Ramos (cell line): ENCODE data around the gene BARHL2.

Experiments used
- in situ Hi-C: fragments of 300-500 bp; cut with MboI; formaldehyde crosslinking; loops from one replicate; pipeline ENCODE4 v1.14.3; 2022; ENCODE audit warnings: low sequenced_read_pairs; ENCODE audit not compliant: unreplicated experiment

The BARHL2 gene

DNA sequence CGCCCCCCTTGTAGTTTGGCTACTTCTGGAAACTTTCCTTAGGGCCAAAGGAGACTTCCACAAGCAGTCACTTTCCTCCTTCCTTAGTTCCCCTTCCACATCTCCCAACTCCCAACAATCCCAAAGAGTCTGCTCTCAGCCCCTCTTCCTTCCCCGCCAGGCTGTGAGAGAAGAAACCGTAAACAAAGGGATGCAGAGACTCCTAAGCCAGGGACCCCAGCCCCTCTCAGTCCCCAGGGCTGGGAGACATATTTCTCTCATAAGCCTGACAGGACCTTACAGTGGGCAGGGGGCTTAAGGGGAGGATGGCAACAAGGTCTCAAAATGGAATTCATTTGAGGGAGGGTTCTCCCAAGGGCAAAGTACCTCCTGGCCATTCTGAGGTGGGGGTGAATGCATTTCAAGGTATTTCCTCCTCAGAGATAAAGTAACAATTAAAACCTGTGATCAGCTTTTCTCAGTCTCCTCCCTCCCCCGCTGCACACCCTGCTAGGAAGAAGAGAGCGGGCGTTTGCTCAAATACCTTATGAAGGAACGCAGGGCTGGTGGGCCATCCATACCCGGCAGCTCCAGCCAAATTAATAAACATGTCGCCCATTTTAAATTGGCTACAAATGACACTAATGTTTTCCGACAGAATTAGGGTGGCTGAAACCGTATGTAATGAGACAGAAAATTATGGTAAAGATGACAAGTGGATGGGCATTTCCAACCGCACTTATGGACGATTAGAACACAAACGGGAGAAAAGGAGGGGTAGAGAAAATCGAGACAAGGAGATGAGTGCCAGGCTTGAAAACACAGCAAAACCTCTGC is 4.0 kb downstream of the BARHL2 start:
- in situ Hi-C loops: loop anchor here (25.0 kb wide), 1 partner anchor 449 kb away; no protein-coding TSS in a partner anchor

DNA sequence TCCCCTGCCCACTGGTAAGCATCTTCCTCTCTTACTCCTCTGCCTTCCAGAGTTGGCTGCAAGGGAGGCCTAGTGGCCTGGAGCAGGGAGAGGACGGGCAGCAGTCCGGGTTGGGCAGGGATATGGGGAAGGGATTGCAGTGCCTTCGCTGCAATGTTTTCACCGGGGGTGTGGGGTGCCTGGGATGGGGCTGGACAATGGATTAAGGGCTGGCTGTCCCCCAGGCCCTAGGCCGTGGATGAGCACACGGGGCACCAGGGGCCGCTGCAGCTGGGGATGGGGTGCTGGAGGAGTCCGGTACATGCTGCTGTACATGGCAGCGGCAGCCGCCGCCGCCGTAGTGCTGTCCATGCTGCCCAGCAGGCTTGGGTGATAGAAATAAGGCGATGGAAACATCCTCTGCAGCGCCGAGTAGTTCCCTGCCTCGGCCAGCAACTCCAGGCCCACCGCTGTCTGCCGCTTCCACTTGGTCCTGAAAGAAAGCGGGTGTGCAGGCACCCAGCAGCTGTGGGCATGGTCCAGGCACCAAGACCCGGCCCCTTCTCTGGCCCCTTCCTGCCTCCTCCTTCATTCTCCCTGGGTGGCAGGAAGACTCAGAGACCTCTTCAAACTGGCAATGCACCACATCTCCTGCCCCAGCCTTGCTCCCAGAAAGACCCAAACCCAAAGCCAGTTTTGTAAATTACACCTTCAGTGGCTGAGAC is 4.8 kb downstream of the BARHL2 start:
- in situ Hi-C loops: loop anchor here (25.0 kb wide), 1 partner anchor 450 kb away; no protein-coding TSS in a partner anchor

DNA sequence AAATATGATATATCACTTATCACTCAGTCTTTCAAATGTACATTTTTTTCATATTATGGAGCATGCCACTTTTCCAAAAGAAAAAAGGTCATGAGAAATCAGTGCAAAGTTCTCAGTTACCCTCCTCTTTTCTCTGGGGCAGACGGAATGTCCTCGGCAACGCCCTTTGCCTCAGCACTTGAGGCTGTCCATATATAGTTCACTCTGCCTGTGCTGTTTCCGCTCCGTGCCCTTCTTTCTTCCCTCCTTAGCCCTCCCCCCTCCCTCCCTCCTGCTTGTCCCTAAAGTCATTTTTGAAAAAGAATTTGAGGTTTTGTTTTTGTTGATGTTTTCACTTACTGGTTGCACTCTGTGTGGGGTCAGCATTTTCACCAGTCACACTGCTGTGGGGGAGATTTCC is 5.4 kb downstream of the BARHL2 start:
- in situ Hi-C loops: loop anchor here (25.0 kb wide), 1 partner anchor 451 kb away; no protein-coding TSS in a partner anchor

- in situ Hi-C loops: loop anchor here (25.0 kb wide), 1 partner anchor 451 kb away; no protein-coding TSS in a partner anchor
Observed at GRCh38 chr1:90710579-90711536, 6.2 kb downstream of the BARHL2 start.

DNA sequence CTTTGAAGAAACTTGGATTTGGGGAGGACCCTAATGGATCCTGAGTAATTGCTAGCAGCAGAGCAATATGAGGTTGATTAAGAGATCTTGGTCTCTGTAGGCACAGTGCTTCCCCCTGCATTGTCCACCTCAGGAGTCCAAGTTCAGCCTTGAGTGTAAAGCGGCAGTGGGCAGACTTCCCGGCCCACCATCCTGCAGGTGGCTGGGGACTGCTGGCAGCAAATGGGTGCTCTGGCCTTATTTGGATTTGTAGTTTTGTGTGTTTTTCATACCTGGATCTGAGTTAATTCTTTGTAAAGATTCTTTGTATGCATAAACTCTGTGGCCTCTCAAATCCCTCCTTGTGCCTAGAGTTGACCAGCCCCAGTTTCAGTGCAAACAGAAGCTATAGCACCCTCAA is 7.6 kb downstream of the BARHL2 start:
- in situ Hi-C loops: loop anchor here (25.0 kb wide), 1 partner anchor 453 kb away; no protein-coding TSS in a partner anchor

- in situ Hi-C loops: loop anchor here (25.0 kb wide), 1 partner anchor 453 kb away; no protein-coding TSS in a partner anchor
Observed at GRCh38 chr1:90708826-90709225, 8.3 kb downstream of the BARHL2 start.

DNA sequence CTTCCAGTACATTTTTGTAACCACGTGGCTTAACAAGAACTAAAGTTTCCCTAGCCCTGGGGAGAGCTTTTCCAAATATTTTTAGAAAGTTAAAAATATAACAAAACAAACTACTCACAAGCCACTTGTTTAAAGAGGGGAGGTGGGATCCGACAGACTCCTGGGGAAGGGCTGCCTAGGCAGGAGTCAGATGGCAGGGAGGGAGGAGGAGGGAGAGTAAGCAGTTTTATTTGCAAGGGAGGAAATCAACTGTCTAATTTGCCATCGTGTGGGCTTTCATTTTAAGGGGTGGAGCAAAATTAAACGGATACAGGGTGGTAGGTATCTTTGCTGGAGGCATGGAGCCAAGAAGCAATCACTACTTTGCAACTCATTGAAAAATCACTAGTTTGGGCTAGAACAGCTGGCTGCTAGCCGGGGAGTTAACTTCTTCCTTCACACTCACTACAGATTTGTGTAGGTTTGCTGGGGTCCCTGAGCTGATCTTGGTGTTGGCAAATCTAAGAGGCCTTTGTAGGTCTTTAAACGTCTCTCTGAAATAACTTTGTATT is 8.8 kb downstream of the BARHL2 start:
- in situ Hi-C loops: loop anchor here (25.0 kb wide), 1 partner anchor 454 kb away; no protein-coding TSS in a partner anchor

DNA sequence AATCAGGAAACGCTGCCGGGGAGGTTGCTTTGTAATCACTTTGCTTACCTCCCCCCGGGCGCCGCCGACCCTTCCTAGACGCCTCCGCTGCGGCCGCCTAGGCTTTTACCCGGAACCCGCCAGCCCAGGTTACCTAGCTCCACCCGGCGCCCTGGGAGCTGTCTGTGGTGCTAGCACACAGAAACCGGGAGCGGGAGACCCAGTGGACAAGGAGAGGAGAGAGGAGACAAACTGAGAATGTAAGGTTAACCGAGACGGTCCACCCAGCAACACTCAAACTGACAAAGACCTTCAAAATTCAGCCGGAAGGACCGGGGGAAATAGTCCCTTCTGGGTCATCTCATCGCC is 9.8 kb downstream of the BARHL2 start:
- in situ Hi-C loops: loop anchor here (25.0 kb wide), 1 partner anchor 455 kb away; no protein-coding TSS in a partner anchor

DNA sequence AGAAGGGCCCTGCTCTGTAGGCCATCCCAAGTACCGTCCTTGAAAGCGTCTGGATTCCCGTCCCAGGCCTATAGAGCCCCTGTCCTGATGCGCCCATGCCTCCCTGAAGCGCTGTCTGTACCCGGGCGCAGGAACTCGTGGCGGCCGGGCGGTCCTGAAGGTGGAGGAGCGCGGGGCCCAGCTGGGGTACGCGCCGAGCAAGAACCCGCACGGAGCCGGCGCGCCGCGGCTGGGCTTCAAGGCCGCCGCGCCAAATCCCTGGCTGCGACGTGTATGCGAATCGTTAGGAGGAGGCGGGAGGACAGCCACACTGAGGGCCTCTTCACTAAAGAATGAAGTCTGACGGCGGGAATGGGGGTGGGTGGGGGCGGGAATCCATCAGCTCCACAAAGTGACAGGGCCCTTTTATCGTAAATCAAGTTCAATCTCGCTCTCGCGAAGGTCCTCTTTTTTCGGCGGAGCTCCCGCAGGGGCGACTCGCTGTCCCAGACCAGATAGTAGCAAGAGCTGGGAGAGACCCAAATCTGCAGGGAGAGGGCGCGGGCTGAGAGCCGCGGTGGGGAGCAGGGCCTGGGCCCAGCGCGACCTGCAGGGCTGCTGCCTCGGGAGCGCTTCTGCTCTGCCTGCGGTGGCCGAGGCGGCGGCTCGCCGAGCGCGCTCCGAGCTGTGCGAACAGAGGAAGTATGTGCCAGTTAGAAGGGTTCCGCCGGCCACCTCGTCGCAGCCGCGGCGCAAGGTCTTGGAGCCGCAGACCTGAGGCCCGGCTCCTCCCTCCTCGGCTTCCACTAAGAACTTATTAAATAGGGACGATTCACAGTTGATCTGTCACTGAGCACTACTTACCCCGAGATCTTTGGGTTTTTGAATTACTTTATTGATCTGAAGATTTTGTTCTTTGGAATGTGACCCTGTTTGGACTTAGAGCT is 10.4 kb downstream of the BARHL2 start:
- in situ Hi-C loops: loop anchor here (25.0 kb wide), 1 partner anchor 456 kb away; no protein-coding TSS in a partner anchor

DNA sequence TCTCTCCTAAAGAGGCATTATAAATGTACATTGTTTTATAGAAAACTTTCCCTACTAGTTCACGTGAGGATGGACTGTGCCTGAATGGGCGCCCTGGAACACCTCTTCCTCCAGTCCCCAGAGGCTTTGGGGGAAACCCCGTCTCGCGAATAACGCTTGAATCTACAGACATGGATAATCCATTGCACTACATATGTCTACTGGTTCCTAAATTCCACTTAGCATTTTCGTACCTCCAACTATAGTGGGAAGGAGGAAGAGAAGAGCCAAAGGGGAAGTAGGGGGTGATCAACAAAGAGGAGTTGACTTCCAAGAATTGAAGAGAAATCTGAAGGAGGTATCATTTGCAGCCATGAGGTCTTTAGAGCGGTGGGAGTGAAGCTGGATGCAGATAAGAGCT is 11.1 kb downstream of the BARHL2 start:
- in situ Hi-C loops: loop anchor here (25.0 kb wide), 1 partner anchor 456 kb away; no protein-coding TSS in a partner anchor

DNA sequence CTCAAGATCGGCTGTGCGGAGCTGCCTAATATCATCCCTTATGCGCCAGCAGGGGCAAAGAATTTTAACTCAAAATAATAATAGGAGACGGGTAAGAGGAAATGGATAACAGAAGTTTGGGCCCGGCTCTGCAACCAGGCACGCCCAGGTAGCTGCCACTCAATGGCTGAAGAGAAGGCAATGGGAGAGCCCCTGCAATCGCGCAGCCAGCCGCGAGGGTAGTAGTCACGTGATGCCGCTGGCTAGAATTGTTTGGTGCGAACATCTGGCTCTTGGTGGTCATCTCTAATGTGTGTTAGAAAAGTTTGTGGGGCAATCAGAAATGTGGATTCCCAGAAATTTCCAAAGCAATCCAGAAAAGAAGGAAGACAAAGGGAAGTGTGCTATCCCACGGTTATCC is 12.3 kb downstream of the BARHL2 start:
- in situ Hi-C loops: loop anchor here (25.0 kb wide), 1 partner anchor 457 kb away; no protein-coding TSS in a partner anchor

- in situ Hi-C loops: no loop called here
Observed at GRCh38 chr1:90694846-90695245, 22.3 kb downstream of the BARHL2 start.

DNA sequence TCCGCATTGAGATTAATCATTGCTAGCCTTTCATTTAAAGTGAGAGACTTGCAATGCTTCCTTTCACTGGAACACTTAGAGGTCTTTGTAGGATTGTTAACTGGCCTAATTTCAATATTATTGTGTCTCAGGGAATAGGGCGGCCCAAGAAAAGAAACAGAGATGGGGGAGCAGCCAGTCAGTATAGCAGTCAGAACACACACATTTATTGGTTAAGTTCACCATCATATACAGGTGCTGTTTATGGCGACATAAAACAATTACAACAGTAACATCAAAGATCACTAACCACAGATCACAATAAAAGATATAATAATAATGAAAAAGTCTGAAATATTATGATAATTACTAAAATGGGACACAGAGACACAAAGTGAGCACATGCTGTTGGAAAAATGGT is 29.4 kb downstream of the BARHL2 start:
- in situ Hi-C loops: no loop called here

DNA sequence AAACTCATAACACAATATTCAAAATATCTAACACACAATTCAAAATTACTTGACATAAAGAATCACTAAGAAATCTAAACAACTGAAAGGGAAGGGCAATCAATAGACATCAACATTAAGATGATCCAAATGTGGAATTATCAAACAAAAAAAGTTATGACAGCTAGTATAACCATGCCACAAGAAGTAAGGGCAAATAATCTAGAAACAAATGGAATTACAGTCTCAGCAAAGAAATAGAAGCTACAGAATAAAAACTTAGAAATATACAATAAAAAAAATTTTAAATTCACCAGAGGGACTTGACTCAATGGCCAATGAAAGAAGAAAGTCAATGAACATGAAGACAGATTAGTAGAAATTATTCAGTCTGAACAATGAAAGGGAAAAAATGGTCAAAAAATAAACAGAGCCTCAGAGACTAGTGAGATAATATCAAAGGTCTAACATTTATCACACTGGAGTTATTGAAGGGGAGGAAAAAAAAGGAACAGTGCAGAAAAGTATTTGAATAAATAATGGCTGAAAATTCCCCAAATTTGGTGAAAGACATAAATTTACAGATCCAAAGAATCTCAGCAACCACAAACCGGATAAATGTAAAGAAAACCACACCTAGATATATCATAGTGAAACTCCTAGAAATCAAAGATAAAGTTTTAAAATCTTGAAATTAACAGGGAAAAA is 41.8 kb downstream of the BARHL2 start:
- in situ Hi-C loops: no loop called here

DNA sequence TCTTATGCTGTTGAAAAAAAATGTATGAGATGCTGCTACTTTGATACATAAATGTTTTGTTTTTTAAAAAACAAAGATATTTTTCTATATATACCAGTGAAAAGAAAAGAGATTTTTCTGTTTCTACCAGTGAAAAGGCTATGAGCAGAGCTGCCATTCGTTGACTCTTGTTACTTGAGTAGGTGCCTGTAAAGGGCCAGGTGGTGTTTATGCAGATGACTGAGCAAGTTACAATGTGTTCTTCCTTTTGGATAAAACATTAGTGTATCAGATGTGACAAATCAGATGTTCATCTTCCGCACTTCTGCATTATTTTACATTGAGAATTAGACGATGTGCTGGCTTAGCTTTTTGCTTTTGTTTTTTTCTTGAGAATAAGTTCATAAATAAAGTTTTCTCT is 45.4 kb downstream of the BARHL2 start:
- in situ Hi-C loops: no loop called here

GRCh38 chr1:90671251-90671650 is 45.9 kb downstream of the BARHL2 start:
- in situ Hi-C loops: no loop called here
